GM23338 (cell line): ENCODE results near the gene METAP1D. TPM values are rescaled to one million over a fixed set of nuclear protein-coding genes. Genes with fewer than 3 reads are reported as not detected.

Experiments used
- ATAC-seq: fragments of 200-7000 bp; cut with Tn5 transposase; 3 replicates; pipeline ENCODE4 v1.9.1; 2020
- DNase-seq: peaks from one replicate; pipeline ENCODE4 v3.0.0-alpha.2; 2015; ENCODE audit warnings: low spot score
- H2AFZ ChIP-seq: fragments of 200-600 bp; sonication (generic); 2 replicates; pipeline ENCODE4 v1.8.0; 2016; ENCODE audit warnings: antibody characterized with exemption, mild to moderate bottlenecking, moderate library complexity
- H3F3A ChIP-seq: fragments of 200-600 bp; sonication (generic); replicated peaks from 2 replicates; pipeline ENCODE4 v1.8.0; 2017; ENCODE audit warnings: antibody characterized with exemption, mixed run types, low read depth
- H3K27ac ChIP-seq: fragments of 200-600 bp; sonication (generic); 2 replicates; pipeline ENCODE4 v1.6.1; 2016; ENCODE audit warnings: low read depth
- H3K27me3 ChIP-seq: fragments of 200-600 bp; sonication (generic); 2 replicates; pipeline ENCODE4 v1.8.0; 2016; ENCODE audit warnings: mild to moderate bottlenecking, mixed run types, moderate library complexity; ENCODE audit not compliant: insufficient read depth
- H3K36me3 ChIP-seq: fragments of 200-600 bp; sonication (generic); 2 replicates; pipeline ENCODE4 v1.8.0; 2016; ENCODE audit warnings: mild to moderate bottlenecking; ENCODE audit not compliant: insufficient read depth
- H3K4me1 ChIP-seq: fragments of 200-600 bp; sonication (generic); 2 replicates; pipeline ENCODE4 v1.8.0; 2016; ENCODE audit warnings: mild to moderate bottlenecking, moderate library complexity; ENCODE audit not compliant: insufficient read depth
- H3K4me2 ChIP-seq: fragments of 200-600 bp; sonication (generic); 2 replicates; pipeline ENCODE4 v1.7.1; 2017; ENCODE audit warnings: mixed run types
- H3K4me3 ChIP-seq: fragments of 200-600 bp; sonication (generic); 2 replicates; pipeline ENCODE4 v1.6.1; 2016; ENCODE audit warnings: mixed run types
- H3K79me2 ChIP-seq: fragments of 200-600 bp; sonication (generic); replicated peaks from 2 replicates; pipeline ENCODE4 v1.8.0; 2017; ENCODE audit warnings: mild to moderate bottlenecking; ENCODE audit not compliant: insufficient read depth
- H3K9me2 ChIP-seq: fragments of 200-600 bp; sonication (generic); 2 replicates; pipeline ENCODE4 v1.8.0; 2017; ENCODE audit not compliant: insufficient read depth
- H4K20me1 ChIP-seq: fragments of 200-600 bp; sonication (generic); replicated peaks from 2 replicates; pipeline ENCODE4 v1.8.0; 2017; ENCODE audit warnings: mild to moderate bottlenecking; ENCODE audit not compliant: insufficient read depth
- H3K27ac Mint-ChIP-seq: 2 replicates; pipeline ENCODE4 v1.8.0; 2020; ENCODE audit warnings: inconsistent platforms, mild to moderate bottlenecking, moderate library complexity, mixed read lengths
- H3K27me3 Mint-ChIP-seq: 3 replicates; pipeline ENCODE4 v1.8.0; 2022; ENCODE audit warnings: low read depth, mild to moderate bottlenecking, moderate library complexity, mixed read lengths, inconsistent platforms; ENCODE audit not compliant: insufficient read depth, poor library complexity
- H3K36me3 Mint-ChIP-seq: 3 replicates; pipeline ENCODE4 v1.8.0; 2021; ENCODE audit warnings: low read depth, mild to moderate bottlenecking, inconsistent platforms, moderate library complexity, mixed read lengths
- H3K4me1 Mint-ChIP-seq: 3 replicates; pipeline ENCODE4 v1.8.0; 2020; ENCODE audit warnings: mild to moderate bottlenecking, inconsistent platforms, mixed read lengths
- H3K4me3 Mint-ChIP-seq: 3 replicates; pipeline ENCODE4 v1.8.0; 2021; ENCODE audit warnings: moderate library complexity, mild to moderate bottlenecking, inconsistent platforms, mixed read lengths
- H3K9me3 Mint-ChIP-seq: 3 replicates; pipeline ENCODE4 v1.8.0; 2020; ENCODE audit warnings: moderate library complexity, mild to moderate bottlenecking, inconsistent platforms, mixed read lengths
- CTCF ChIP-seq, 2 experiments: fragments of 200-600 bp in 1 of 2; sonication (generic) in 1 of 2; conservative IDR thresholded peaks; 2 replicates each; pipeline versions ENCODE4 v1.5.1 to v1.6.1; 2016 to 2017; ENCODE audit warnings: antibody characterized with exemption in 2 of 2, low read depth in 2 of 2, mild to moderate bottlenecking in 2 of 2, moderate library complexity in 1 of 2
- EZH2 ChIP-seq: fragments of 200-600 bp; sonication (generic); IDR thresholded peaks from one replicate; pipeline ENCODE4 v1.8.0; 2017; ENCODE audit warnings: antibody characterized with exemption, mild to moderate bottlenecking, low read depth; ENCODE audit not compliant: unreplicated experiment
- JUNB ChIP-seq: IDR thresholded peaks from one replicate; pipeline ENCODE4 v1.6.1; 2016; ENCODE audit warnings: antibody characterized with exemption; ENCODE audit not compliant: unreplicated experiment
- NANOG ChIP-seq: IDR thresholded peaks from 2 replicates; pipeline ENCODE4 v1.6.1; 2016; ENCODE audit warnings: antibody characterized with exemption, borderline replicate concordance
- POLR2AphosphoS5 ChIP-seq: IDR thresholded peaks from 2 replicates; pipeline ENCODE4 v1.6.1; 2016; ENCODE audit warnings: antibody characterized with exemption, low read depth
- ZNF114 ChIP-seq: fragments of 250-450 bp; sonication (Bioruptor Pico); IDR thresholded peaks from 2 replicates; pipeline ENCODE4 v1.5.0; 2020; ENCODE audit warnings: mild to moderate bottlenecking, moderate library complexity
- ZNF331 ChIP-seq: fragments of 250-450 bp; sonication (Bioruptor Pico); IDR thresholded peaks from 2 replicates; pipeline ENCODE4 v1.5.0; 2020; ENCODE audit warnings: low read depth, mild to moderate bottlenecking, moderate library complexity
- ZNF462 ChIP-seq: fragments of 250-450 bp; sonication (Bioruptor Pico); IDR thresholded peaks from 2 replicates; pipeline ENCODE4 v1.5.0; 2020; ENCODE audit warnings: mild to moderate bottlenecking, moderate library complexity
- polyA plus RNA-seq: library from polyadenylated mRNA; unstranded; fragments of >200 nt; fragmentation: Nextera tagmentation; extraction: Ambion mirVana; gene quantifications from 2 replicates; pipeline ENCODE4 v1.2.1, GENCODE V29; 2016
- total RNA-seq: library from RNA; depleted of rRNA; stranded (reverse); fragments of >200 nt; shearing (Covaris generic); gene quantifications from 2 replicates; pipeline ENCODE4 v1.2.3, GENCODE V29; 2014
- TF ChIP-seq, protein P1 (sequence below): IDR thresholded peaks from 2 replicates; pipeline ENCODE4 v1.6.1; 2016; ENCODE audit warnings: antibody characterized with exemption

The METAP1D gene
- total and polyA plus RNA-seq, 2 experiments from 2014 or later = 12.8 to 15.5 TPM

GRCh38 chr2:172120118-172120517, 120.4 kb downstream of the METAP1D start:
- no peak overlapping the region for H3K4me2 ChIP-seq
- H3F3A ChIP-seq = no peaks in the 10 kb centered on the region
- H3K4me3 Mint-ChIP-seq = no peak overlapping the region
- no peak for DNase-seq
- no peaks in the 10 kb centered on the region for H4K20me1 ChIP-seq
- H3K9me3 Mint-ChIP-seq = no peaks in the 10 kb centered on the region; the same call in 2 of the 3 replicates
- H3K36me3 ChIP-seq = no peaks in the 10 kb centered on the region
- H3K27me3 ChIP-seq = no peaks in the 10 kb centered on the region
- H3K4me1 Mint-ChIP-seq = no peaks in the 10 kb centered on the region
- H3K79me2 ChIP-seq = no peaks in the 10 kb centered on the region
- 0 out of 2 replicates have a peak overlapping the region, but pooled peaks have one; percentile 47 for H2AFZ ChIP-seq
- no peak overlapping the region for H3K27ac Mint-ChIP-seq
- no peak overlapping the region for H3K27ac ChIP-seq
- H3K27me3 Mint-ChIP-seq = peaks cover 3% of the 10 kb centered on the region
- no peaks in the 10 kb centered on the region for H3K36me3 Mint-ChIP-seq
- no peak overlapping the region for H3K4me3 ChIP-seq
- H3K9me2 ChIP-seq = no peaks in the 10 kb centered on the region
- H3K4me1 ChIP-seq = no peaks in the 10 kb centered on the region
- no peak for TF ChIP-seq ZNF462 (CRISPR knock-in tag)
- TF ChIP-seq ZNF331 = no peak
- TF ChIP-seq NANOG = no peak
- TF ChIP-seq CTCF (conservative IDR thresholded peaks at IDR 0.05; ENCODE audit: low read depth in 2 of 2) = no peak
- TF ChIP-seq, protein P1, sequence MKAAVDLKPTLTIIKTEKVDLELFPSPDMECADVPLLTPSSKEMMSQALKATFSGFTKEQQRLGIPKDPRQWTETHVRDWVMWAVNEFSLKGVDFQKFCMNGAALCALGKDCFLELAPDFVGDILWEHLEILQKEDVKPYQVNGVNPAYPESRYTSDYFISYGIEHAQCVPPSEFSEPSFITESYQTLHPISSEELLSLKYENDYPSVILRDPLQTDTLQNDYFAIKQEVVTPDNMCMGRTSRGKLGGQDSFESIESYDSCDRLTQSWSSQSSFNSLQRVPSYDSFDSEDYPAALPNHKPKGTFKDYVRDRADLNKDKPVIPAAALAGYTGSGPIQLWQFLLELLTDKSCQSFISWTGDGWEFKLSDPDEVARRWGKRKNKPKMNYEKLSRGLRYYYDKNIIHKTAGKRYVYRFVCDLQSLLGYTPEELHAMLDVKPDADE = no peak
- TF ChIP-seq EZH2 = no peak
- TF ChIP-seq JUNB = no peak
- TF ChIP-seq ZNF114 = no peak
- TF ChIP-seq POLR2AphosphoS5 = no peak
- ATAC-seq = no peak
